GM12864 (cell line): ENCODE measurements around the gene FAM53A.
A peak's percentile ranks its signal among the peaks of the same experiment; 100 is the strongest.
"Not testable (repeated sequence)": the region's sequence is repeated elsewhere in the genome, so short reads cannot be mapped to it uniquely, and the experiment has no call there.

ENCODE experiments used
- DNase-seq: peaks from one replicate; pipeline ENCODE4 v3.0.0-alpha.2; 2011; ENCODE audit warnings: low read depth
- H3K4me3 ChIP-seq: 2 replicates; pipeline ENCODE4 v1.5.1; 2011; ENCODE audit warnings: mild to moderate bottlenecking, low read depth, low read length, control low read depth
- CTCF ChIP-seq: IDR thresholded peaks from 2 replicates; pipeline ENCODE4 v1.5.1; 2011; ENCODE audit warnings: low read depth, mild to moderate bottlenecking, moderate library complexity, low read length, control low read depth, inconsistent platforms; ENCODE audit errors: missing control alignments

FAM53A gene

GRCh38 chr4:1706358-1706757 is 22.2 kb upstream of the FAM53A start:
- no peak overlapping the region for H3K4me3 ChIP-seq
- DNase-seq: no peak
- no peak for TF ChIP-seq CTCF

- no peak for TF ChIP-seq CTCF
- no peak for DNase-seq
Observed at GRCh38 chr4:1705732-1706131, 21.6 kb upstream of the FAM53A start.

GRCh38 chr4:1703867-1704266 is 19.8 kb upstream of the FAM53A start:
- no peak for DNase-seq
- H3K4me3 ChIP-seq: no peak overlapping the region
- TF ChIP-seq CTCF: no peak

More at GRCh38 chr4:1705732-1706131, 21.6 kb upstream of the FAM53A start:
- no peak overlapping the region for H3K4me3 ChIP-seq

- DNase-seq, H3K4me3 ChIP-seq: not testable (repeated sequence)
Observed at GRCh38 chr4:1701671-1702070, 17.6 kb upstream of the FAM53A start.

- DNase-seq: no peak
- TF ChIP-seq CTCF: no peak
- no peak overlapping the region for H3K4me3 ChIP-seq
Observed at GRCh38 chr4:1695913-1696312, 11.8 kb upstream of the FAM53A start.

GRCh38 chr4:1693131-1693896 is 9.2 kb upstream of the FAM53A start:
- H3K4me3 ChIP-seq: no peak overlapping the region
- DNase-seq: no peak
- TF ChIP-seq CTCF: peak; percentile 98

GRCh38 chr4:1691737-1692373 is 7.7 kb upstream of the FAM53A start:
- no peak for TF ChIP-seq CTCF
- DNase-seq: no peak
- H3K4me3 ChIP-seq: no peak overlapping the region
